ENCODE measurements around the gene STK32B. TPM values are rescaled to one million over a fixed set of nuclear protein-coding genes. Genes with fewer than 3 reads are reported as not detected.

STK32B gene
- polyA plus RNA-seq, 2 of the 4 experiments (the other 2 are of a cell fraction) = 7.6 to 12.1 TPM

GRCh38 chr4:5020341-5020740 is 30.9 kb upstream of the STK32B start:
- ChIA-PET CTCF (interaction anchor here (1.2 kb wide), 1 partner anchor 840 kb away, joined by 3 read pairs; no protein-coding TSS in a partner anchor), POLR2A (no interaction called here)
- no peak for FAIRE-seq

GRCh38 chr4:5021546-5021945 is 29.7 kb upstream of the STK32B start:
- TF ChIP-seq MAX (IDR thresholded peaks at IDR 0.05) (no peak), ATOH8 (CRISPR knock-in tag; IDR thresholded peaks at IDR 0.05; ENCODE audit: low read depth) (no peak), USF2 (IDR thresholded peaks at IDR 0.05) (no peak), TP53 (CRISPR knock-in tag; IDR thresholded peaks at IDR 0.05) (no peak), CHD2 (IDR thresholded peaks at IDR 0.05; ENCODE audit: low read length, partially characterized antibody) (no peak), PHF8 (IDR thresholded peaks at IDR 0.05; ENCODE audit: borderline replicate concordance, low read depth) (no peak), NFE2L2 (conservative IDR thresholded peaks at IDR 0.05; ENCODE audit: low read length) (no peak), HOXB5 (CRISPR knock-in tag; IDR thresholded peaks at IDR 0.05) (no peak), PBX3 (IDR thresholded peaks at IDR 0.05) (no peak), FOSB (CRISPR knock-in tag; IDR thresholded peaks at IDR 0.05) (no peak), POLR2AphosphoS2 (conservative IDR thresholded peaks at IDR 0.05; ENCODE audit: low read length) (no peak), RAD21 (conservative IDR thresholded peaks at IDR 0.05 in 1 of 2, IDR thresholded peaks at IDR 0.05 in 1 of 2) (no peak)
- Histone ChIP-seq H3K4me3 (no peak overlapping the region), H3K9me3 (no peaks in the 10 kb centered on the region), H3K27ac (no peak overlapping the region), H3K4me1 (no peaks in the 10 kb centered on the region), H3K4me2 (no peak overlapping the region)
- POLR2A ChIA-PET = no interaction called here
- DNase-seq (ENCODE audit: low read depth in 1 of 2, low spot score in 1 of 2) (no peak), FAIRE-seq (no peak), ATAC-seq (no peak)
- CTCF ChIA-PET = interaction anchor here (1.0 to 1.4 kb wide), 4 partner anchors 10 to 438 kb away, joined by 3 to 4 read pairs (median 4); no protein-coding TSS in a partner anchor
- 67% methylated on average over 2 of the region's 3 CpGs for WGBS (ENCODE audit: missing lambda C conversion rate)

More at GRCh38 chr4:5020341-5020740, 30.9 kb upstream of the STK32B start:
- no peaks in the 10 kb centered on the region for H3K4me1 ChIP-seq
- 100% methylated on average over 1 of the region's 1 CpG for WGBS (ENCODE audit: missing lambda C conversion rate)
- no peak overlapping the region for H3K4me3 ChIP-seq
- ATAC-seq = no peak
- no peak for DNase-seq (ENCODE audit: low read depth in 1 of 2, low spot score in 1 of 2)
- H3K4me2 ChIP-seq = no peak overlapping the region
- H3K27ac ChIP-seq = no peak overlapping the region
- TF ChIP-seq E2F6 (IDR thresholded peaks at IDR 0.05; ENCODE audit: borderline replicate concordance, low read depth) (no peak), GATA3 (IDR thresholded peaks at IDR 0.05; ENCODE audit: borderline replicate concordance) (no peak), ZFP36 (IDR thresholded peaks at IDR 0.05; ENCODE audit: borderline replicate concordance, partially characterized antibody) (no peak), RNF2 (IDR thresholded peaks at IDR 0.05; ENCODE audit: borderline replicate concordance, low read depth) (no peak), MYC (IDR thresholded peaks at IDR 0.05; ENCODE audit: borderline replicate concordance, low read length) (no peak), BHLHE40 (IDR thresholded peaks at IDR 0.05; ENCODE audit: low read depth, low read length) (no peak), MAZ (IDR thresholded peaks at IDR 0.05; ENCODE audit: borderline replicate concordance, low read depth, low read length) (no peak), CBX8 (IDR thresholded peaks at IDR 0.05) (no peak), TFCP2L1 (CRISPR knock-in tag; IDR thresholded peaks at IDR 0.05) (no peak), HEYL (CRISPR knock-in tag; IDR thresholded peaks at IDR 0.05) (no peak), ZNF302 (CRISPR knock-in tag; IDR thresholded peaks at IDR 0.05) (no peak)
- H3K9me3 ChIP-seq = no peaks in the 10 kb centered on the region

Data from A549 (cell line).